GM12878 (cell line): ENCODE results near the gene SIM1. TPM values are rescaled to one million over a fixed set of nuclear protein-coding genes. Genes with fewer than 3 reads are reported as not detected.
A peak's percentile ranks its signal among the peaks of the same experiment; 100 is the strongest.

ENCODE experiments used
- ASH2L ChIP-seq: fragments of 300-600, 200-600 bp; sonication (generic); IDR thresholded peaks from 2 replicates; pipeline ENCODE4 v1.6.1; 2017; ENCODE audit warnings: low read depth, mild to moderate bottlenecking, borderline replicate concordance
- ATF2 ChIP-seq: IDR thresholded peaks from 2 replicates; pipeline ENCODE4 v1.6.1; 2012; ENCODE audit warnings: low read length, inconsistent platforms
- BMI1 ChIP-seq: fragments of 450-650 bp; IDR thresholded peaks from 2 replicates; pipeline ENCODE4 v1.6.1; 2016; ENCODE audit warnings: mild to moderate bottlenecking, moderate library complexity, borderline replicate concordance
- CBX3 ChIP-seq: fragments of 200-600 bp; sonication (generic); IDR thresholded peaks from 2 replicates; pipeline ENCODE4 v1.6.1; 2016; ENCODE audit warnings: low read depth, borderline replicate concordance
- EGR1 ChIP-seq, 2 experiments: IDR thresholded peaks; 1 replicate in 1 of 2; 2 replicates in 1 of 2; pipeline ENCODE4 v1.6.1; 2011 to 2012; ENCODE audit warnings: low read depth in 2 of 2, low read length in 2 of 2, borderline replicate concordance in 1 of 2, mild to moderate bottlenecking in 1 of 2, moderate library complexity in 1 of 2
- GABPA ChIP-seq: IDR thresholded peaks from 2 replicates; pipeline ENCODE4 v1.6.1; 2014; ENCODE audit warnings: antibody characterized with exemption, low read depth, mild to moderate bottlenecking, inconsistent platforms
- JUND ChIP-seq: IDR thresholded peaks from 2 replicates; pipeline ENCODE4 v1.6.1; 2012; ENCODE audit warnings: low read depth, mild to moderate bottlenecking, low read length, improper control_type of control experiment, moderate library complexity
- MEF2B ChIP-seq: fragments of 450-650 bp; IDR thresholded peaks from 2 replicates; pipeline ENCODE4 v1.6.1; 2018; ENCODE audit warnings: mild to moderate bottlenecking, moderate library complexity; ENCODE audit not compliant: partially characterized antibody, poor library complexity, severe bottlenecking
- MXI1 ChIP-seq: fragments of 150-350 bp; IDR thresholded peaks from 2 replicates; pipeline ENCODE4 v1.6.1; 2011; ENCODE audit warnings: low read depth, mild to moderate bottlenecking, inconsistent platforms, low read length, improper control_type of control experiment
- MYB ChIP-seq: fragments of 150-350 bp; IDR thresholded peaks from 2 replicates; pipeline ENCODE4 v1.6.1; 2014; ENCODE audit warnings: mild to moderate bottlenecking, low read depth, low read length, borderline replicate concordance
- PAX5 ChIP-seq: IDR thresholded peaks from 2 replicates; pipeline ENCODE4 v1.6.1; 2011; ENCODE audit warnings: low read depth, low read length, borderline replicate concordance
- POLR2AphosphoS5 ChIP-seq: IDR thresholded peaks from 2 replicates; pipeline ENCODE4 v1.6.1; 2011; ENCODE audit warnings: mild to moderate bottlenecking, low read length, inconsistent platforms
- PRDM15 ChIP-seq: fragments of 450-650 bp; formaldehyde crosslinking; IDR thresholded peaks from 2 replicates; pipeline ENCODE4 v1.4.0; 2020; ENCODE audit warnings: mild to moderate bottlenecking, moderate library complexity
- RB1 ChIP-seq: fragments of 450-650 bp; formaldehyde crosslinking; IDR thresholded peaks from 2 replicates; pipeline ENCODE4 v1.6.1; 2017; ENCODE audit warnings: mild to moderate bottlenecking, borderline replicate concordance
- SKIL ChIP-seq: fragments of 450-650 bp; IDR thresholded peaks from 2 replicates; pipeline ENCODE4 v1.6.1; 2017; ENCODE audit warnings: mild to moderate bottlenecking, low read depth, inconsistent platforms; ENCODE audit not compliant: poor library complexity, severe bottlenecking
- SMAD1 ChIP-seq: fragments of 450-650 bp; IDR thresholded peaks from 2 replicates; pipeline ENCODE4 v1.6.1; 2018; ENCODE audit warnings: mild to moderate bottlenecking, low read depth; ENCODE audit not compliant: partially characterized antibody
- SMC3 ChIP-seq: IDR thresholded peaks from 2 replicates; pipeline ENCODE4 v1.6.1; 2011; ENCODE audit warnings: low read length, improper control_type of control experiment, borderline replicate concordance
- YBX1 ChIP-seq: fragments of 450-650 bp; IDR thresholded peaks from 2 replicates; pipeline ENCODE4 v1.6.1; 2016; ENCODE audit warnings: antibody characterized with exemption
- ZBTB33 ChIP-seq: fragments of 450-650 bp; IDR thresholded peaks from 2 replicates; pipeline ENCODE4 v1.6.1; 2017; ENCODE audit warnings: mild to moderate bottlenecking
- ZNF24 ChIP-seq: fragments of 450-650 bp; IDR thresholded peaks from 2 replicates; pipeline ENCODE4 v1.6.1; 2017; ENCODE audit warnings: antibody characterized with exemption, mild to moderate bottlenecking
- polyA plus RNA-seq, 11 experiments: library from polyadenylated mRNA; depleted of rRNA in 4 of 11; unstranded in 6 of 11; stranded (reverse) in 5 of 11; fragments of >200 nt; fragmentation: Nextera tagmentation in 4 of 11; fragmentation: Illumina TruSeq in 1 of 11; extraction: Ambion mirVana in 4 of 11; extraction: Trizol in 1 of 11; gene quantifications; 1 replicate in 1 of 11; 2 replicates in 10 of 11; pipeline versions ENCODE4 v1.2.1 to v1.2.3, GENCODE V29; 2011 to 2016; ENCODE audit warnings: inconsistent platforms in 2 of 11, missing spikeins in 2 of 11, low read depth in 1 of 11
- total RNA-seq, 4 experiments: library from RNA; depleted of rRNA in 3 of 4; stranded (reverse); fragments of >200 nt in 3 of 4; fragmentation: Illumina TruSeq in 1 of 4; extraction: Trizol in 1 of 4; gene quantifications; 2 replicates each; pipeline versions ENCODE4 v1.2.1 to v1.2.3, GENCODE V29; 2013 to 2021

The SIM1 gene
- total and polyA plus RNA-seq, 10 of the 15 experiments (the other 5 are each of a cell fraction or from before 2014, with no cell fraction given): not detected

- TF ChIP-seq ATF2 (no peak), ASH2L (no peak), PRDM15 (no peak), PAX5 (no peak), GABPA (0 out of 2 replicates have a peak, but pooled peaks have one; percentile 24), ZNF24 (peak; percentile 63; the same call in 1 of the 2 replicates), SMC3 (0 out of 2 replicates have a peak, but pooled peaks have one; percentile 8), EGR1 (IDR thresholded peaks at IDR 0.05; ENCODE audit: borderline replicate concordance in 1 of 2, low read depth in 2 of 2, low read length in 2 of 2) (no peak), MEF2B (no peak), POLR2AphosphoS5 (no peak), JUND (no peak), SMAD1 (no peak), SKIL (peak; percentile 36), YBX1 (no peak), ZBTB33 (no peak), CBX3 (no peak), MYB (no peak), BMI1 (no peak), RB1 (no peak), MXI1 (no peak)
Measured at GRCh38 chr6:100475554-100476320, 11.0 kb upstream of the SIM1 start (continued).
